LNCAP (cell line): ENCODE data around the gene DHRS12.

Experiments
- CTCF ChIP-seq: fragments of 450-650 bp; IDR thresholded peaks from 2 replicates; pipeline ENCODE4 v1.5.1; 2017; ENCODE audit warnings: mild to moderate bottlenecking

Gene DHRS12

GRCh38 chr13:51814071-51814470 lies 10.1 kb upstream of the DHRS12 start:
- no peak for TF ChIP-seq CTCF

DNA sequence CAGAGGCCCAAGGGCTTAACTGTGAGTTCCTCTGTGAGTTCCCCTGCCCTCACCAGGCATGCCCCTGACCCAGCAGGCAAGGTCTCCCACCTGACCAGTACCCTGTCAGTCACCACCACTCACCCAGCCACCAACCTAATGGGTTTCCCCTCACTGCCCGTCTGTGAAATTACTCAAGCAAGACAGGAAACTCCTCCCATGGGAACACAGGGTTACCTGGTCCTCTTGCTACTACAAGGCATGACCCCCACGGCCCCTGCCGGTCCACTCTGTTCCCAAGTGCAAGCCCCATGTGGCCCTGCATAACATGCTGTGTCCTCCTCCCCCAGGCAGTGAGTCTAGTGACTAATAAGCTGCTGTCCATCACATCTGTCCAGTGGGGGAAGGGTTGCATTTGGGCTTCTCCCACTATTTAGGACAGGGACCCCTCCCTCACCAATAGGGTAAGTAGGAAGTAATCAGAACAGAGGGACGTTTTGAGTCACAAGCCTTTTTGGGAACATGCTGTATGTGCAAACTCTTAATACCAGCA lies 8.0 kb upstream of the DHRS12 start:
- no peak for TF ChIP-seq CTCF

- no peak for TF ChIP-seq CTCF
These were observed 7.1 kb upstream of the DHRS12 start for GRCh38 chr13:51811046-51811445.

DNA sequence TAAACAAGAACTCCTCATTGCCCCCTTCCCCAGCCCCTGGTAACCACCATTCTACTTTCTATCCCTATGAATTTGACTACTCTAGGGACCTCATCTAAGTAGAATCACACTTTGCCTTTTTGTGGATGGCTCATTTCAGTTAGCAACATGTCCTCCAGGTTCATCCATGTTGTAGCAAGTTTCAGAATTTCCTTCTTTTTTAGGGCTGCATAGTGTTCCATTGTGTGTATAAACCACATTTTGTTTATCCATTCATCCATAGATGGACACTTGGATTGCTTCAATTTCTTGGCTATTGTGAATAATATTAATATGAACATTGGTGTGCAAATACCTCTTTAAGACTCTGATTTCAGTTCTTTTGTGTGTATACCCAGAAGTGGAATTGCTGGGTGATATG lies 4.8 kb upstream of the DHRS12 start:
- TF ChIP-seq CTCF: no peak

GRCh38 chr13:51807041-51807440 lies 3.1 kb upstream of the DHRS12 start:
- no peak for TF ChIP-seq CTCF

- no peak for TF ChIP-seq CTCF
These were observed 2.6 kb upstream of the DHRS12 start for GRCh38 chr13:51806566-51806965.

DNA sequence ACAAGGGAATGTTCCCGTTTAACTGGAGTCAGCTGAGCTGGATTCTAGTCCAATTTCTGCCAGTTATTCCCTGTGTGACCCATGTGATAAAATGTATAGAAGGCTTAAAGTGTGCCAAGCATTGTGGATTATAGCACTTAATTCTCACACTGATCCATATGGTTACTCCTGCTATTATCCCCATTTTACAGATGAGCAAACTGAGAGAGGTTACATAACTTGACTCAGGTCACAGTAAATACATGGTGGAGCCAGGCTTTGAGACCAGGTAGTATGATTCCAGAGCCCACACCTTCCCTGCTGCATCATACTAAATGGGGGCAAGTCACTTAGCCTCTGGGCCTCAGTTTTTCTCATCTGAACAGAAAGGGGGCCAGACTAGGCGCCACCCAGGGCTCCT lies 2.0 kb upstream of the DHRS12 start:
- TF ChIP-seq CTCF: no peak

DNA sequence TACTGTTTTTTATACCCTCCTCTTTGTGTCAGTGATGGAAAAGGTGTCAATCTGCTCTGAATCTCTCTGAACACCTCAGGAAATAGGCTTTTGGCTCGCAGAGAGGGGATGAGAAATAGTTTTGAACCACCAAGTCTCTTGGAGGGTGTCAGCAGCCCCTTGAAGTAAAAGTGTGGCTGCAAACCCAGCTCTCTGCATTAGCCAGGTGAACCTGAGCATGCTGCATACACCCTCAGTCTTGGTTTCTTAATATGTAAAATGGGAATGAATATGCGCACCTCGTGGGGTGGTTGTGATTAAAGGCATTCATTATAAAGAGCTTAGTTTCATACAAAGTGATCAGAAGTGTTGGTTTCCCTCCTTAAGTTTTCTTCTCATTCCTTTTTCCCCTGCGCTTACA lies 1.4 kb upstream of the DHRS12 start:
- TF ChIP-seq CTCF: no peak
